OCI-LY1 (cell line): ENCODE results near the gene TK2.
A peak's percentile ranks its signal among the peaks of the same experiment; 100 is the strongest.

Source experiments
- H2AFZ ChIP-seq: fragments of 200-600 bp; sonication (generic), shearing (Covaris generic); 2 replicates; pipeline ENCODE4 v1.6.0; 2014; ENCODE audit warnings: antibody characterized with exemption, mild to moderate bottlenecking, low read length
- H3F3A ChIP-seq: fragments of 200-600 bp; sonication (generic), shearing (Covaris generic); 2 replicates; pipeline ENCODE4 v1.6.0; 2014; ENCODE audit warnings: mild to moderate bottlenecking, antibody characterized with exemption, low read length, moderate library complexity; ENCODE audit not compliant: insufficient read depth
- H3K27ac ChIP-seq: fragments of 200-600 bp; sonication (generic); 2 replicates; pipeline ENCODE4 v1.5.1; 2014; ENCODE audit warnings: low read length, mixed run types, mild to moderate bottlenecking, low read depth; ENCODE audit not compliant: poor library complexity, severe bottlenecking
- H3K27me3 ChIP-seq: fragments of 200-600 bp; sonication (generic); 2 replicates; pipeline ENCODE4 v1.6.0; 2014; ENCODE audit warnings: antibody characterized with exemption, mild to moderate bottlenecking, low read length, moderate library complexity; ENCODE audit not compliant: insufficient read depth
- H3K36me3 ChIP-seq: fragments of 200-600 bp; sonication (generic); 2 replicates; pipeline ENCODE4 v1.6.1; 2014; ENCODE audit warnings: mild to moderate bottlenecking, antibody characterized with exemption, low read length, moderate library complexity, mixed read lengths; ENCODE audit not compliant: insufficient read depth
- H3K4me1 ChIP-seq: fragments of 200-600 bp; sonication (generic); 2 replicates; pipeline ENCODE4 v1.5.1; 2014; ENCODE audit warnings: mild to moderate bottlenecking, low read length, moderate library complexity; ENCODE audit not compliant: insufficient read depth, severe bottlenecking
- H3K4me2 ChIP-seq: fragments of 200-600 bp; sonication (generic), shearing (Covaris generic); 2 replicates; pipeline ENCODE4 v1.6.1; 2014; ENCODE audit warnings: low read length
- H3K4me3 ChIP-seq: fragments of 200-600 bp; sonication (generic); 2 replicates; pipeline ENCODE4 v1.5.1; 2014; ENCODE audit warnings: low read length, low read depth, mild to moderate bottlenecking, mixed read lengths; ENCODE audit not compliant: poor library complexity, severe bottlenecking
- H3K79me2 ChIP-seq: fragments of 200-600 bp; shearing (Covaris generic); 2 replicates; pipeline ENCODE4 v1.6.1; 2016; ENCODE audit warnings: mixed run types, low read length, mixed read lengths; ENCODE audit not compliant: insufficient read depth
- H3K9ac ChIP-seq: fragments of 200-600 bp; sonication (generic), shearing (Covaris generic); 2 replicates; pipeline ENCODE4 v1.6.1; 2014; ENCODE audit warnings: mild to moderate bottlenecking, low read length, mixed read lengths
- H3K9me2 ChIP-seq: fragments of 200-600 bp; sonication (generic), shearing (Covaris generic); 2 replicates; pipeline ENCODE4 v1.6.1; 2014; ENCODE audit warnings: low read depth, mild to moderate bottlenecking, low read length, mixed read lengths
- H3K9me3 ChIP-seq: fragments of 200-600 bp; shearing (Covaris generic); 2 replicates; pipeline ENCODE4 v1.6.1; 2014; ENCODE audit warnings: low read length, mixed read lengths
- H4K20me1 ChIP-seq: fragments of 200-600 bp; sonication (generic), shearing (Covaris generic); 2 replicates; pipeline ENCODE4 v1.6.0; 2016; ENCODE audit warnings: mild to moderate bottlenecking, low read length; ENCODE audit not compliant: insufficient read depth
- EZH2 ChIP-seq: fragments of 200-600 bp; sonication (generic), shearing (Covaris generic); IDR thresholded peaks from 2 replicates; pipeline ENCODE4 v1.8.0; 2017; ENCODE audit warnings: borderline replicate concordance, mixed run types, mild to moderate bottlenecking, antibody characterized with exemption, low read length, moderate library complexity, mixed read lengths
- TF ChIP-seq, protein P1 (sequence below): fragments of 200-600 bp; sonication (generic), shearing (Covaris generic); IDR thresholded peaks from 2 replicates; pipeline ENCODE4 v1.5.1; 2017; ENCODE audit warnings: mild to moderate bottlenecking, antibody characterized with exemption, low read length, moderate library complexity, mixed read lengths

The TK2 gene

DNA sequence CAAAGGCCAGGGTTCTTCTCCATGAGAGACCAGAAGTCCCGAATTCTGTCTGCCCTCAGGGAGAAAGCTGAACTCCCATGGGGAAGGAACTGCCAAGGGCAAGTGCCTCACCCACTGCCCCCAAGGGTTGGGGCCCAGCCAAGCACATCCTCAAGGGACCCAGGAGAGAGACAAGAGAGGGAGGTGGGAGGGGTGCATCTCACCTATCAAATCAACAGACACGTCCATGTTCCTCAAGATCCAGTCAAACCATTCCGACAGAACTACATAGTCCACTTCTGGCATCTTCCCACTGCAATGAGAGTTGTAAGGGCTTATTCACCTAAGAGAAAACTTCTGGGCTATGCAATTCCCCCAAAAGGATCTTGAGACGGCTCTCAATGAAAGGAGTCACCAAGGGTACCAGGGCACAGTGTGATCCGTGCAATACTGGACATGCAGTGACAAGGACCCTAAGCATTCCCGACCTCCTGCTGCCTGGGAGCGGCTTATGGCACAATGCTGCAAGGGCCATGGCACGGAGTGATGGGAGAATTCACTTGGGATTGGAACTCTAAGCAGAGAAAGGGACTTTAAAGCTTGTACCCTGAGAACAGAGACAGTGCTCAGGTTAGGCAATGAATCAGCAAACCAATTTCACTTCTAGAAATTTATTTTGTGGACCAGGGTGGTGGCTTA lies 32.2 kb downstream of the TK2 start:
- TF ChIP-seq, protein P1, sequence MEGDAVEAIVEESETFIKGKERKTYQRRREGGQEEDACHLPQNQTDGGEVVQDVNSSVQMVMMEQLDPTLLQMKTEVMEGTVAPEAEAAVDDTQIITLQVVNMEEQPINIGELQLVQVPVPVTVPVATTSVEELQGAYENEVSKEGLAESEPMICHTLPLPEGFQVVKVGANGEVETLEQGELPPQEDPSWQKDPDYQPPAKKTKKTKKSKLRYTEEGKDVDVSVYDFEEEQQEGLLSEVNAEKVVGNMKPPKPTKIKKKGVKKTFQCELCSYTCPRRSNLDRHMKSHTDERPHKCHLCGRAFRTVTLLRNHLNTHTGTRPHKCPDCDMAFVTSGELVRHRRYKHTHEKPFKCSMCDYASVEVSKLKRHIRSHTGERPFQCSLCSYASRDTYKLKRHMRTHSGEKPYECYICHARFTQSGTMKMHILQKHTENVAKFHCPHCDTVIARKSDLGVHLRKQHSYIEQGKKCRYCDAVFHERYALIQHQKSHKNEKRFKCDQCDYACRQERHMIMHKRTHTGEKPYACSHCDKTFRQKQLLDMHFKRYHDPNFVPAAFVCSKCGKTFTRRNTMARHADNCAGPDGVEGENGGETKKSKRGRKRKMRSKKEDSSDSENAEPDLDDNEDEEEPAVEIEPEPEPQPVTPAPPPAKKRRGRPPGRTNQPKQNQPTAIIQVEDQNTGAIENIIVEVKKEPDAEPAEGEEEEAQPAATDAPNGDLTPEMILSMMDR = no peak
- no peak for TF ChIP-seq EZH2
- H2AFZ ChIP-seq = no peak overlapping the region
- H3K4me3 ChIP-seq = peak overlapping the region; percentile 61
- H4K20me1 ChIP-seq = no peaks in the 10 kb centered on the region
- peak overlapping the region; percentile 78 for H3K9ac ChIP-seq
- H3K4me1 ChIP-seq = peaks cover 51% of the 10 kb centered on the region
- H3K9me3 ChIP-seq = no peaks in the 10 kb centered on the region
- H3K36me3 ChIP-seq = no peaks in the 10 kb centered on the region
- H3K4me2 ChIP-seq = peak overlapping the region; percentile 89
- no peaks in the 10 kb centered on the region for H3K9me2 ChIP-seq
- H3K27ac ChIP-seq = peak overlapping the region; percentile 95
- no peaks in the 10 kb centered on the region for H3K79me2 ChIP-seq
- H3F3A ChIP-seq = no peaks in the 10 kb centered on the region
- H3K27me3 ChIP-seq = no peaks in the 10 kb centered on the region

GRCh38 chr16:66516808-66517585 lies 32.9 kb downstream of the TK2 start:
- H3K9ac ChIP-seq = peak overlapping the region; percentile 78
- H3K4me1 ChIP-seq = peaks cover 44% of the 10 kb centered on the region
- TF ChIP-seq, protein P1 = no peak
- no peak for TF ChIP-seq EZH2
- no peaks in the 10 kb centered on the region for H3K36me3 ChIP-seq
- no peaks in the 10 kb centered on the region for H3K79me2 ChIP-seq
- no peaks in the 10 kb centered on the region for H3K27me3 ChIP-seq
- no peaks in the 10 kb centered on the region for H3K9me3 ChIP-seq
- no peaks in the 10 kb centered on the region for H4K20me1 ChIP-seq
- peak overlapping the region; percentile 89 for H3K4me2 ChIP-seq
- H2AFZ ChIP-seq = no peak overlapping the region
- no peaks in the 10 kb centered on the region for H3K9me2 ChIP-seq
- H3K27ac ChIP-seq = peak overlapping the region; percentile 95
- no peaks in the 10 kb centered on the region for H3F3A ChIP-seq
- H3K4me3 ChIP-seq = peak overlapping the region; percentile 61

- H3F3A ChIP-seq = no peaks in the 10 kb centered on the region
- H3K27ac ChIP-seq = peak overlapping the region; percentile 95
- H3K36me3 ChIP-seq = no peaks in the 10 kb centered on the region
- H3K9ac ChIP-seq = peak overlapping the region; percentile 33
- no peaks in the 10 kb centered on the region for H3K79me2 ChIP-seq
- no peaks in the 10 kb centered on the region for H3K9me3 ChIP-seq
- no peaks in the 10 kb centered on the region for H3K9me2 ChIP-seq
- TF ChIP-seq, protein P1 = no peak
- no peak for TF ChIP-seq EZH2
- H3K4me3 ChIP-seq = peak overlapping the region; percentile 61
- H2AFZ ChIP-seq = no peak overlapping the region
- H3K27me3 ChIP-seq = no peaks in the 10 kb centered on the region
- H3K4me2 ChIP-seq = peak overlapping the region; percentile 89
- H3K4me1 ChIP-seq = peaks cover 38% of the 10 kb centered on the region
- H4K20me1 ChIP-seq = no peaks in the 10 kb centered on the region
These were observed 33.5 kb downstream of the TK2 start for GRCh38 chr16:66516509-66516807.
